ENCODE measurements around the gene ACO1.
"Not testable (repeated sequence)": the region's sequence is repeated elsewhere in the genome, so short reads cannot be mapped to it uniquely, and the experiment has no call there.

Gene ACO1

GRCh38 chr9:32353476-32353875 lies 31.0 kb upstream of the ACO1 start:
- H3K36me3 ChIP-seq (ENCODE audit: insufficient read depth, low read length); H3K4me3 ChIP-seq (ENCODE audit: low read length); H3K9ac ChIP-seq (ENCODE audit: low read depth, low read length); H3K4me1 ChIP-seq (ENCODE audit: control insufficient read depth, insufficient read depth, low read length); H3K4me2 ChIP-seq (ENCODE audit: low read length); H3K9me3 ChIP-seq (replicated peaks; ENCODE audit: low read length); H3K27me3 ChIP-seq (ENCODE audit: control insufficient read depth, insufficient read depth, low read length): not testable (repeated sequence)

- H3K9ac ChIP-seq (ENCODE audit: low read depth, low read length): no peak overlapping the region
- no peak overlapping the region for H3K4me3 ChIP-seq (ENCODE audit: low read length)
These were observed 25.0 kb upstream of the ACO1 start for GRCh38 chr9:32359452-32359851.

GRCh38 chr9:32360983-32361673 lies 23.3 kb upstream of the ACO1 start:
- Histone ChIP-seq H3K4me2 (ENCODE audit: low read length) (no peak overlapping the region), H3K9me3 (replicated peaks; ENCODE audit: low read length) (no peaks in the 10 kb centered on the region), H3K36me3 (ENCODE audit: insufficient read depth, low read length) (no peaks in the 10 kb centered on the region), H3K27me3 (ENCODE audit: control insufficient read depth, insufficient read depth, low read length) (peaks cover 14% of the 10 kb centered on the region), H3K4me3 (ENCODE audit: low read length) (no peak overlapping the region), H3K4me1 (ENCODE audit: control insufficient read depth, insufficient read depth, low read length) (no peaks in the 10 kb centered on the region), H3K9ac (ENCODE audit: low read depth, low read length) (no peak overlapping the region)

More at GRCh38 chr9:32359452-32359851, 25.0 kb upstream of the ACO1 start:
- Histone ChIP-seq H3K36me3 (ENCODE audit: insufficient read depth, low read length) (no peaks in the 10 kb centered on the region), H3K4me1 (ENCODE audit: control insufficient read depth, insufficient read depth, low read length) (no peaks in the 10 kb centered on the region), H3K9me3 (replicated peaks; ENCODE audit: low read length) (no peaks in the 10 kb centered on the region), H3K27me3 (ENCODE audit: control insufficient read depth, insufficient read depth, low read length) (peaks cover 14% of the 10 kb centered on the region), H3K4me2 (ENCODE audit: low read length) (no peak overlapping the region)

GRCh38 chr9:32371279-32371678 lies 13.2 kb upstream of the ACO1 start:
- no peaks in the 10 kb centered on the region for H3K36me3 ChIP-seq (ENCODE audit: insufficient read depth, low read length)
- no peak overlapping the region for H3K4me3 ChIP-seq (ENCODE audit: low read length)
- no peak overlapping the region for H3K4me2 ChIP-seq (ENCODE audit: low read length)
- peaks cover 7% of the 10 kb centered on the region for H3K9me3 ChIP-seq (replicated peaks; ENCODE audit: low read length)
- H3K9ac ChIP-seq (ENCODE audit: low read depth, low read length): no peak overlapping the region
- no peaks in the 10 kb centered on the region for H3K4me1 ChIP-seq (ENCODE audit: control insufficient read depth, insufficient read depth, low read length)
- peaks cover 6% of the 10 kb centered on the region for H3K27me3 ChIP-seq (ENCODE audit: control insufficient read depth, insufficient read depth, low read length)

- Histone ChIP-seq H3K4me2 (ENCODE audit: low read length) (no peak overlapping the region), H3K9ac (ENCODE audit: low read depth, low read length) (no peak overlapping the region), H3K9me3 (replicated peaks; ENCODE audit: low read length) (peaks cover 7% of the 10 kb centered on the region), H3K4me3 (ENCODE audit: low read length) (no peak overlapping the region), H3K36me3 (ENCODE audit: insufficient read depth, low read length) (no peaks in the 10 kb centered on the region), H3K4me1 (ENCODE audit: control insufficient read depth, insufficient read depth, low read length) (no peaks in the 10 kb centered on the region), H3K27me3 (ENCODE audit: control insufficient read depth, insufficient read depth, low read length) (peaks cover 10% of the 10 kb centered on the region)
These were observed 12.8 kb upstream of the ACO1 start for GRCh38 chr9:32371679-32372078.

GRCh38 chr9:32376285-32376684 lies 8.2 kb upstream of the ACO1 start:
- Histone ChIP-seq H3K36me3 (ENCODE audit: insufficient read depth, low read length) (no peaks in the 10 kb centered on the region), H3K4me2 (ENCODE audit: low read length) (no peak overlapping the region), H3K9ac (ENCODE audit: low read depth, low read length) (no peak overlapping the region), H3K27me3 (ENCODE audit: control insufficient read depth, insufficient read depth, low read length) (peaks cover 10% of the 10 kb centered on the region), H3K4me1 (ENCODE audit: control insufficient read depth, insufficient read depth, low read length) (peaks cover 5% of the 10 kb centered on the region), H3K4me3 (ENCODE audit: low read length) (no peak overlapping the region), H3K9me3 (replicated peaks; ENCODE audit: low read length) (no peaks in the 10 kb centered on the region)

GRCh38 chr9:32378496-32378895 lies 5.9 kb upstream of the ACO1 start:
- Histone ChIP-seq H3K9me3 (replicated peaks; ENCODE audit: low read length) (no peaks in the 10 kb centered on the region), H3K4me1 (ENCODE audit: control insufficient read depth, insufficient read depth, low read length) (peaks cover 6% of the 10 kb centered on the region), H3K36me3 (ENCODE audit: insufficient read depth, low read length) (no peaks in the 10 kb centered on the region), H3K4me3 (ENCODE audit: low read length) (peak overlapping the region; percentile 48), H3K4me2 (ENCODE audit: low read length) (peak overlapping the region; percentile 72), H3K9ac (ENCODE audit: low read depth, low read length) (no peak overlapping the region), H3K27me3 (ENCODE audit: control insufficient read depth, insufficient read depth, low read length) (peaks cover 12% of the 10 kb centered on the region)

GRCh38 chr9:32378993-32379729 lies 5.3 kb upstream of the ACO1 start:
- Histone ChIP-seq H3K9me3 (replicated peaks; ENCODE audit: low read length) (no peaks in the 10 kb centered on the region), H3K36me3 (ENCODE audit: insufficient read depth, low read length) (no peaks in the 10 kb centered on the region), H3K4me2 (ENCODE audit: low read length) (peak overlapping the region; percentile 72), H3K27me3 (ENCODE audit: control insufficient read depth, insufficient read depth, low read length) (peaks cover 11% of the 10 kb centered on the region), H3K4me1 (ENCODE audit: control insufficient read depth, insufficient read depth, low read length) (peaks cover 10% of the 10 kb centered on the region), H3K4me3 (ENCODE audit: low read length) (peak overlapping the region; percentile 44), H3K9ac (ENCODE audit: low read depth, low read length) (no peak overlapping the region)

GRCh38 chr9:32380944-32381343 lies 3.5 kb upstream of the ACO1 start:
- peaks cover 11% of the 10 kb centered on the region for H3K27me3 ChIP-seq (ENCODE audit: control insufficient read depth, insufficient read depth, low read length)
- peaks cover 17% of the 10 kb centered on the region for H3K4me1 ChIP-seq (ENCODE audit: control insufficient read depth, insufficient read depth, low read length)
- no peaks in the 10 kb centered on the region for H3K36me3 ChIP-seq (ENCODE audit: insufficient read depth, low read length)
- H3K4me2 ChIP-seq (ENCODE audit: low read length): no peak overlapping the region
- H3K9ac ChIP-seq (ENCODE audit: low read depth, low read length): no peak overlapping the region
- H3K9me3 ChIP-seq (replicated peaks; ENCODE audit: low read length): no peaks in the 10 kb centered on the region
- no peak overlapping the region for H3K4me3 ChIP-seq (ENCODE audit: low read length)

- Histone ChIP-seq H3K4me3 (ENCODE audit: low read length) (no peak overlapping the region), H3K36me3 (ENCODE audit: insufficient read depth, low read length) (no peaks in the 10 kb centered on the region), H3K4me1 (ENCODE audit: control insufficient read depth, insufficient read depth, low read length) (peaks cover 26% of the 10 kb centered on the region), H3K9me3 (replicated peaks; ENCODE audit: low read length) (no peaks in the 10 kb centered on the region), H3K4me2 (ENCODE audit: low read length) (no peak overlapping the region), H3K9ac (ENCODE audit: low read depth, low read length) (no peak overlapping the region), H3K27me3 (ENCODE audit: control insufficient read depth, insufficient read depth, low read length) (peaks cover 4% of the 10 kb centered on the region)
These were observed 1.7 kb upstream of the ACO1 start for GRCh38 chr9:32382565-32383320.

GRCh38 chr9:32384002-32384363 lies 460 bp upstream of the ACO1 start:
- H3K4me1 ChIP-seq (ENCODE audit: control insufficient read depth, insufficient read depth, low read length): peaks cover 22% of the 10 kb centered on the region
- H3K4me2 ChIP-seq (ENCODE audit: low read length): peak overlapping the region; percentile 98
- peak overlapping the region; percentile 90 for H3K4me3 ChIP-seq (ENCODE audit: low read length)
- peaks cover 4% of the 10 kb centered on the region for H3K27me3 ChIP-seq (ENCODE audit: control insufficient read depth, insufficient read depth, low read length)
- peak overlapping the region; percentile 96 for H3K9ac ChIP-seq (ENCODE audit: low read depth, low read length)
- H3K36me3 ChIP-seq (ENCODE audit: insufficient read depth, low read length): peaks cover 5% of the 10 kb centered on the region
- H3K9me3 ChIP-seq (replicated peaks; ENCODE audit: low read length): no peaks in the 10 kb centered on the region

Data from skeletal muscle satellite cell (primary cell).